ENCODE measurements around the gene MBD3.

MBD3 gene

GRCh38 chr19:1618157-1619093, 25.8 kb upstream of the MBD3 start:
- DNase-seq: no peak

- no peak for DNase-seq
These were observed 24.2 kb upstream of the MBD3 start for GRCh38 chr19:1616875-1617274.

- no peak for DNase-seq
These were observed 23.7 kb upstream of the MBD3 start for GRCh38 chr19:1616396-1616795.

- no peak for DNase-seq
These were observed 22.6 kb upstream of the MBD3 start for GRCh38 chr19:1615156-1615765.

- DNase-seq: no peak
These were observed 21.3 kb upstream of the MBD3 start for GRCh38 chr19:1613808-1614570.

- DNase-seq: no peak
These were observed 20.5 kb upstream of the MBD3 start for GRCh38 chr19:1613146-1613545.

GRCh38 chr19:1612114-1613086, 19.7 kb upstream of the MBD3 start:
- no peak for DNase-seq

- no peak for DNase-seq
These were observed 18.7 kb upstream of the MBD3 start for GRCh38 chr19:1611353-1611752.

- no peak for DNase-seq
These were observed 17.9 kb upstream of the MBD3 start for GRCh38 chr19:1610579-1610978.

GRCh38 chr19:1609680-1610474, 17.2 kb upstream of the MBD3 start:
- DNase-seq: no peak

GRCh38 chr19:1609103-1609396, 16.4 kb upstream of the MBD3 start:
- DNase-seq: no peak

- DNase-seq: peak; percentile 22
These were observed 15.9 kb upstream of the MBD3 start for GRCh38 chr19:1608359-1609102.

GRCh38 chr19:1606138-1606651, 13.5 kb upstream of the MBD3 start:
- no peak for DNase-seq

GRCh38 chr19:1605236-1606137, 12.8 kb upstream of the MBD3 start, which contains the start of gene UQCR11:
Gene UQCR11 (minus strand): TSS chr19:1605462. CDS start chr19:1605409, 53 bp downstream.
- DNase-seq: peak; percentile 87

GRCh38 chr19:1602091-1602707, 9.5 kb upstream of the MBD3 start:
- DNase-seq: no peak

- DNase-seq: no peak
These were observed 9.0 kb upstream of the MBD3 start for GRCh38 chr19:1601613-1602064.

- DNase-seq: no peak
These were observed 6.8 kb upstream of the MBD3 start for GRCh38 chr19:1599460-1599846.

- DNase-seq: no peak
These were observed 6.3 kb upstream of the MBD3 start for GRCh38 chr19:1598777-1599459.

- no peak for DNase-seq
These were observed 772 bp upstream of the MBD3 start for GRCh38 chr19:1593501-1593772.
